A549 treated with RU486 at 1 μM for 4 hours (cell line): ENCODE measurements around the gene GIPC3. TPM values are rescaled to one million over a fixed set of nuclear protein-coding genes. Genes with fewer than 3 reads are reported as not detected.

ENCODE experiments used
- total RNA-seq: library from RNA; stranded (reverse); fragments of 200-300 nt; extraction: Qiagen RNA extraction; gene quantifications from 5 replicates; pipeline ENCODE4 v1.2.3, GENCODE V29; 2022; ENCODE audit warnings: low read depth

GIPC3 gene, protein sequence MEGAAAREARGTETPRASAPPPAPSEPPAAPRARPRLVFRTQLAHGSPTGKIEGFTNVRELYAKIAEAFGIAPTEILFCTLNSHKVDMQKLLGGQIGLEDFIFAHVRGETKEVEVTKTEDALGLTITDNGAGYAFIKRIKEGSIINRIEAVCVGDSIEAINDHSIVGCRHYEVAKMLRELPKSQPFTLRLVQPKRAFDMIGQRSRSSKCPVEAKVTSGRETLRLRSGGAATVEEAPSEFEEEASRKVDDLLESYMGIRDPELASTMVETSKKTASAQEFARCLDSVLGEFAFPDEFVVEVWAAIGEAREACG
- total RNA-seq: 0.11 to 0.32 TPM (median 0.17 TPM) in 5 replicates

GRCh38 chr19:3585301-3586126 is at the start of gene GIPC3:
Gene GIPC3 (plus strand): TSS chr19:3585478. CDS start chr19:3585598, 120 bp downstream.

DNA sequence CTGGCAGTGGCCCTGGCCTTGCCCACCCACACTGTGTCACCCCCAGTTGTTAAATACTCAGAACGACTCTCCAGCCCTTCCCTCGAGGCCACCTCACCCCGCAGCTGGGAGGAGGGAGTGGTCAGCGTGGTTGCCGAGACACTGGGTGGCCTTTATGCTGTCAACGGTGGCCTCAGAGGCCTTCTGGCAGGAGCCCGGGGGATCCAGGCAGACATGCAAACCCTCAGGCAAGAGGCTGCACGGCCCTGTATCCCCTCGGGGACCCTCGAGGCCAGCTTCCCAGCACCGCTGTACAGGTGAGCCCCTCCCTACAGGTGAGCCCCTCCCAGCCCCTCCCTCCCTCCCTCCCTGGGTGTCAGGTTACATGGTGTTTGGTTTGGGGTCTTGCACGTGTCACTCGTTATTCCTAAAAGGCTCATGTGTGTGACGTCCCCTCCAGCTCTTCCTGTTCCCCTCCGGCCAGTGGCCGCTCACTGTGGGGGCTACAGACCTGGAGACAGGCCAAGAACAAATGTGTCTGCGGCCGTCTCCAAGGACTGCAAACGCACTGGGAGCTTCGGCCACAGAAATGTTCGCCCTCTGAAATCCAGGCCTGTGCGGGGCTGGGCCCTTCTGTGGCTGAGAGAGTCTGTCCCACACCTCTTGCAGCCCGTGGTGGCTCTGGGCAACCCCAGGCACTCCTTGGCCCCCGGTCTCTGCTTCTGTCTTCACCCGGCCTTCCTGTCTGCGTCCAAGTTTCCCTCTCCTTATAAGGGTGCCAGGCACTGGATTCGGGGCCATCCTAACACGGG is 46.1 kb upstream of the GIPC3 start, which contains the start of gene TEKTIP1:
Gene TEKTIP1, plus strand, starts transcription at position 210 of the 791 bp plus-strand sequence. Its CDS starts 4 bp downstream, at position 214.

DNA sequence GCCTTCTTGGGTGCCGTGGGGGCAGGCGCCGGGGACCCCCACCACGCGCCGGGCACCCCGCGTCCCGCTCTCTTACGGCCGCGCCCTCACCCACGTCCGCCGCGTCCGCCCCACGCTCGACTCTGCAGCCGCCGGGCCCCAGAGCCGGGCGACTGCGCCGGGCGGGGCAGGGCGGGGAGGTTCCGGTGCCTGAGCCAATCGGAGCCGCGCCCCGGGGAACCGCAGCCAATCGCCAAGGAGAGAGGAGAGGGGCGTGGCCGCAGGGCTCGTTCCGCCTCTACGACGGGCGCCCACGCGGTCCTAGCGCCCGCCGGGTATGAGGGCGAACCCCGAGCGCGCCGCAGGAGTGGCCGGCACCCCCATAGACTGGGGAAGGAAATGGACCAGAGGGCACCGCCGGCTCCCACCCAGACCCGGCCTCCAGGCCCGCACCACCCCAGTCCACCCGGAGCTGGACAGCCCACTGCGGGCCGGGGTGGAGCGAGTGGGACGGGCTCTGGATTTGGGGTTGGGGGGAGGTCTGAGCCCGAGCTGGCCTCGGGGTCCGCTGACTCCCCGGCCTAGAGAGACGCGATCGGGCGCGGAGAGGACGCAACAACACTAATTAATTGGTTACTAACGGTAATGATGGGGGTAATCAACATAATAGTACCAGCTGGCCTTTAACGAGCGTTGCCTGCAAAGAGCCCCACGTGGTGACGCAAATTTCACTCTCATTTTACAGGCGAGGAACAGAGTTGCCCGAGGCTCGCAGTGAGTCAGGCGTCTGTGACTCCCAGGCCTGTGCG is 27.6 kb upstream of the GIPC3 start, which contains the start of gene MFSD12:
Gene MFSD12, minus strand, starts transcription at position 126 of the 788 bp plus-strand sequence. CDS start 183 bp downstream, outside the sequence.

GRCh38 chr19:3572855-3573161 is 12.5 kb upstream of the GIPC3 start, which contains the start of gene HMG20B:
Gene HMG20B (plus strand): TSS chr19:3572944. CDS start chr19:3573310, 366 bp downstream.

GRCh38 chr19:3606690-3607289 is 21.5 kb downstream of the GIPC3 start, which contains the start of gene TBXA2R:
Gene TBXA2R (minus strand): TSS chr19:3606875. CDS start chr19:3600634, 6,241 bp downstream.

DNA sequence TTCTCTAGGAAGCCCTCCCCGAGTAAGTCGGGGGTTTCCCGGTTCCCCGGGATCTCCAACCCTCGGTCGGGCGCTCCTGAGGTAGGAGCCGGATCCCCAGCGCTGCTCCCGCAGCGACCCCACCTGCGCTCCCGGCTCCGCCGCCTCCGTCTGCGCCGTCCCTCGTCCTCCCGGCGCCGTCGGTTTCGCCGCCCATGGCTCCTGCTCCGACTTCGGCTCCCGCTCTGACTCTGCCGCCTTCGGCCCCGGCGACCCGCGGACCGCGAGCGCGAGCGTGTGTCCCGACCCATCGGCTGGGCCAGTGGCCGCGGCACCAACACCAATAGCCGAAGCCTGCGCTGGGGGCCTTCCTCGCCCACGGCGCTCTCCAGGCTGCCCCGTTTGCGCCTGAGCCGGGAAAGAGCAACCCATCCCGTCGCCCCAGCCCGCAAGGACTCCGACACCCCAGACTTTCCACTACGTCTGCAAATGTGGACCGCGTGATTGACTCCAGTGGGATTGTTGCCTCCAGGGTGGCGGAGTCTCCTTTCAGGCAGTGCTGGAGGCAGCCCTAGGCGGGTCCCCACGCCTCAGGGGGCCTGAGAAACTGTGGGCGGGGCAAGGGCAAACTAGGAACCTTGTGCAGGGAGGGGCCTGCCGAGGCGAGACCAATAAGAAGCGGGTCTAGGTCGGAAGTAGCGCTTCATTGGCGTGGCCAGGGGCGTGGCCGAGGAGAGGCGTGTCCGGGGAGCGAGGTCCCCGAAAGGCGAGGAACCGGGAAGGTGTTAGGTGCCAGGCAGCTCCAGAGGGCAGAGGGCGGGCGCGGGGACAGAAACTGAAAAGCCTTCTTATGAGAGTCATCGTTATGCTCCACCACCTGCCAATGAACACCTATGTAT is 41.4 kb downstream of the GIPC3 start, which contains the start of gene CACTIN:
Gene CACTIN, minus strand, starts transcription at position 318 of the 878 bp plus-strand sequence. Its CDS starts 28 bp downstream, at position 290.

Other genes starting within 250 kb of the GIPC3 start
- gene NFIC, start 218.9 kb upstream of the GIPC3 start, total RNA-seq: 29.5 to 46.3 TPM (median 41.6 TPM) in 5 replicates
- 0.61 to 0.89 TPM (median 0.70 TPM) in 5 replicates for gene SMIM24, start 105.0 kb upstream of the GIPC3 start, total RNA-seq
- not detected in 5 replicates for gene SMIM44, start 102.0 kb upstream of the GIPC3 start, total RNA-seq
- 12.4 to 20.5 TPM (median 18.9 TPM) in 5 replicates for gene DOHH, start 84.8 kb upstream of the GIPC3 start, total RNA-seq
- 18.0 to 38.0 TPM (median 28.5 TPM) in 5 replicates for gene FZR1, start 79.2 kb upstream of the GIPC3 start, total RNA-seq
- not detected in 5 replicates for gene TEKTIP1, start 46.3 kb upstream of the GIPC3 start, total RNA-seq
- 112 to 171 TPM (median 162 TPM) in 5 replicates for gene MFSD12, start 27.9 kb upstream of the GIPC3 start, total RNA-seq
- gene HMG20B, start 12.5 kb upstream of the GIPC3 start, total RNA-seq: 44.8 to 73.0 TPM (median 63.6 TPM) in 5 replicates
- 0.36 to 0.93 TPM (median 0.72 TPM) in 5 replicates for gene TBXA2R, start 21.4 kb downstream of the GIPC3 start, total RNA-seq
- gene CACTIN, start 41.3 kb downstream of the GIPC3 start, total RNA-seq: 13.5 to 19.4 TPM (median 18.5 TPM) in 5 replicates
- gene PIP5K1C, start 115.0 kb downstream of the GIPC3 start, total RNA-seq: 7.8 to 13.2 TPM (median 11.5 TPM) in 5 replicates
- gene TJP3, start 122.9 kb downstream of the GIPC3 start, total RNA-seq: 0.14 to 0.95 TPM (median 0.73 TPM) in 5 replicates
- 6.5 to 14.1 TPM (median 12.3 TPM) in 5 replicates for gene APBA3, start 176.2 kb downstream of the GIPC3 start, total RNA-seq
- gene MRPL54, start 177.2 kb downstream of the GIPC3 start, total RNA-seq: 58.5 to 81.5 TPM (median 67.4 TPM) in 5 replicates
- gene RAX2, start 186.8 kb downstream of the GIPC3 start, total RNA-seq: not detected in 5 replicates
- gene MATK, start 200.9 kb downstream of the GIPC3 start, total RNA-seq: 0.56 to 1.9 TPM (median 1.1 TPM) in 5 replicates